ENCODE measurements around the gene EIPR1.

- TF ChIP-seq CTCF (IDR thresholded peaks at IDR 0.05), result no peak
- no peak for TF ChIP-seq POLR2A (IDR thresholded peaks at IDR 0.05)
Observed at GRCh38 chr2:3209258-3209657, 168.4 kb downstream of the EIPR1 start.
